Activated CD4-positive, alpha-beta T cell treated with anti-CD3 and anti-CD28 coated beads, Interleukin-2, amount 50 U/mL, for 24 hours (primary cell): ENCODE results near the gene PDZRN3.

ENCODE experiments used
- DNase-seq, 2 donors: peaks; one replicate each; pipeline ENCODE4 v3.0.0-alpha.2; 2020; ENCODE audit warnings: low read depth in 1 of 2, low spot score in 1 of 2

The PDZRN3 gene

DNA sequence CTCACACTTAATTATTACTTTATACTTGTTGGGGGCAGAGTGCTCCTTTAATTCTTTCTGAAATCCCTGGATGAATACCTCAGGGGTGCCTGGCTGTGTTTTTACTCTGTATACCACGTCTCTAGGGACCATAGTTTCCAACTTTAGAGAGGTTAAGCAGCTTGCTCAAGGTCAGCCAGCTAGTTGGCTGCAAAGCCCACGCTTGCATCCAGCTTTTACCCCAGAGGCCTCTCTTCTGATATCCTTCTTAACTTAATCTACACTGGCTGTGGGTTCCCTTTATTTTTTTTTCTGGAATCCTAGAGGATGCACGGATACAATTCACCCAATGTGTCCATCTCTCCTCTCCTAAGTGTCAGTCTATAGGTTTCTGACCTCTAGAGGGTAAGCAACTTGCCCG is 1.4 kb downstream of the PDZRN3 start:
- no peak for DNase-seq

DNA sequence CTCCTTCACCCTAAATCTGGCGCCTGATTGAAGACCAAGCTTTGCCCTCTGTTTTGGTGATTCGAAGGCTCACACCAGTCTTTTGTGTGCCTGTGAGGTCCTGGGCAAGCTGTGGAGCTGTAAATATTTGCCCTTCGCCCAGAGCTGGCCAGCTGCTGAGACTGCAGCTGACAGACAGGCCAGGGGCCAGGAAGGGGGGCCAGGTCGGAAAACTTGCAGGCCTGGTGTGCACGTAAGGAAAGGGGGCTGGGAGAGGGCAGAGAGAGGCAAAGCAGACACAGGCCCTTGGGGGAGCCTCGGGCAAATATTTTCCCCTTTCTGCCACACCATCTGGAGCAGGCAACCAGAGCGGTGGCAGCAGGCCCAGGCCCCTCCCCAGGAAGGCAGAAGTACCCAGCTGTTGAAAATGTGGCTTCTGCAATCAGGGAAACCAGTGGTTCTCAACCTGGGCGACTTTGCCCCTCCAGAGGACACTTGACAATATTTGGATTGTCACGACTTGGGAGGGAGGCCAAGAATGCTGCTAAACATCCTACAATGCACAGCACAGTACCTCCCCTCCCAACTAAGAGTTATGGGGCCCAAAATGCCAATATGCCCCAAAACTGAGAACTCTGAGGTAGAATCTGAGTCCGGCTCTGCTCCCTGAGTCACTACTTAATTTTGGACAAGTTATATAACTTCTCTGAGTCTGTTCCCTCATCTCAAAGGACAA is 2.5 kb downstream of the PDZRN3 start:
- no peak for DNase-seq

DNA sequence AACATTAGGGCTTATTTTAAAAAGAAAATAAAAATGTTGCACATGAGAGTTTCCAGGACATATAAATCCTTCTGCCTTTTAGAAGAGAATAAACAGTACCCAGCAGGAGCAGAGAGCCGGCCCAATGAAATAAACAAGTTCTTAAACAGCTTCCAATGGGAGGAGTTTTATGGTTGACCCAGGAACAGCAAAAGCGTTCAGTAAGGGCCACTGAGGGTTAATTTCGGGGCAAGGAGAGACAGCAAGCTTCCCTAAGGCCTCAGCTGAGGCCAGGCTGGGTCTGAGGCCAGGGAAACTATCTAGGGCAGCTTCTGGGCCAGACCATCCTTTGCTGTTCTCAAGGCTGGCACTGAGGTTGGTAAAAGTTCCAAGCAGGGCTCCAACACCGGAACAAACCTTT is 3.4 kb downstream of the PDZRN3 start:
- DNase-seq: no peak

- no peak for DNase-seq
Measured at GRCh38 chr3:73618461-73618860, 6.3 kb downstream of the PDZRN3 start.

DNA sequence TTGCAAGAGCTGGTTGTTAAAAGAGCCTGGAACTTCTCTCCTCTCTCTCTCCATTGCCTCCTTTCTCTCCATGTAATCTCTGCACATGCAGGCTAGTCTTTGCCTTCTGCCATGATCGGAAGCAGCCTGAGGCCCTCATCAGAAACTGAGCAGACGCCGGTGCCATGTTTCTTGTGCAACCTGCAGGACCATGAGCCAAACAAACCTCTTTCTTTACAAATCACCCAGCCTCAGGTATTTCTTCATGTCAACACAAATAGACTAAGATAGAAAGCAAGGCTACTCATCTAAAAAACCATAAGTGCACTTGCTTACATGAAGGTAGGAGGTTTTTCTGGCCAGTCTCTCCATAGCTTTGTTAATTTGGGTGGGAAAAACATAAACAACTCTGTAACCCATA is 8.7 kb downstream of the PDZRN3 start:
- DNase-seq: no peak

- DNase-seq: no peak
Measured at GRCh38 chr3:73614419-73614818, 10.3 kb downstream of the PDZRN3 start.

DNA sequence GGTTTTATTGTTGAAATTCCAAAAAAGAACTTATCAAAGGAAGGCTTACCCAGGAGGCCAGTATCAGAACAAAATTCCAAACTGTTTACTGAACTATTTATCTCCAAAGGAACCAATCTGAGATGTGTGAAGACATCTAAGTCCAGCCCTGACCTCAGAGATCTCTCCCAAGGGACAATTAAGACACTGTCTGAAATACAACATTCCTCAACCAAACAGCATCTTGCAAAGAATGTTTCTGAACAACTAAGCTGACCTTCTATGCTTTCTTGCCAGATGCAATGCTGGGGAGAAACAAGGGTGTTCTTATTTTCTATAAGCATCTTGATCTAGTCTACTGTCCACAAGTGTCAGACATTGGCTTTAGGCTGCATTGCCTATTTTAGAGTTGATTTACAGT is 13.6 kb downstream of the PDZRN3 start:
- DNase-seq: no peak

GRCh38 chr3:73610493-73610892 is 14.2 kb downstream of the PDZRN3 start:
- DNase-seq: no peak

GRCh38 chr3:73609655-73610054 is 15.1 kb downstream of the PDZRN3 start:
- DNase-seq: no peak

GRCh38 chr3:73609315-73609641 is 15.5 kb downstream of the PDZRN3 start:
- DNase-seq: no peak

DNA sequence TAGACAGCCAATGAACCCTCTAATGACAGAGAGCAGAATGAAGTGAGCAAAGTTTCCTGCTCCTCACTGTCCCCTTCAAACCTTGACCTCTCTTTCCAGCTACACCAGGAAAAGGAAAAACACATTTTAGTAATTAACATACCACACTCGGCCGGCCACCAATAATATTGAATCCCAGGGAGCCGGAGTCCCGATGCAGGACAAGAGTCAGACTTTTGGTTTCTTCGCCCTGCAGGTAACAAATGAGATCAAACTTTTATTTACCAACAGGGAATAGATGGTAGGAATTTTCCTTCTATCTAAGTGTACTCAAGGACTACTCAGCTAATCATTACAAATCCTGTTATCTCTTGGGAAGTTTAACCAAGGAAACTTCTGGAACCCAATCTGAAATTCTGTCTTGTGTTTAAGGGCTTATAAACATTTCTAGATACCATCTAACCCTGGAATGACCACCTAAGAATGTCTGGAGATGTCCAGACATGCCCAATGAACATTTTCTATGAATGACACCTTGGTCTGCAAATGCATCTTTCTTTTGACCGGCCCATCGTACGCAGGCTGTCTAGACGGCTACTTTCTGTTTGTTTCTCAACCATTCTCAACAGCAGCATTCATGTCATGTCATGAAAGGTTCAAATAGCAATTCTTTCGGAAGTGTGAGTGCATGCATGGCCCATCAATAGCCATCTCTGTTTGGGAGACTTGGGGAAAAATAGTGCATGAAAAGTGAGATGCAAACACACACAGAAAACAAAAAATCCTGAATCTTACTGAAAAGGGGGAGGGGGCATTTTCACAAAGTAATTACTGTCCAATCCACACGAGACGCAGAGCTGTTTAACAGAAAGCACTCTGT is 16.1 kb downstream of the PDZRN3 start:
- DNase-seq: no peak

DNA sequence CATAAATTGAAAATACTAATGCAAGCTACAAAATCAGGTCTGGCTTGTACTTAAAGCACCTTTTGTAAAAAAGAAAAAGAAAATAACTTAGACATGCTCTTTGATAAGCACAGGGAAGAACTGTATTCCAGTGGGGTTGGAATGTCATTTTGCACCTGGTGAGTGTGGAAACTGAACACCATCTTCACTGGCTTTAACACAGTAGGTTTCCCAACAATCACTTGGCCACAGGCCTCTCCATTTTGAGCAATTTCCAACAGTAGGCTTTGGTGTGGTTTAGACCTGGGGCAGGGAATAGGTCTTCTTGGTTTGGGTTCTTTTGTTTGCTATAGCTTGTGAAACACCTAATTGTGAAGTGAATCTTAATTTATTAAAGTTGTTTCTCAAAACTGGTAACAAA is 18.9 kb downstream of the PDZRN3 start:
- DNase-seq: no peak

DNA sequence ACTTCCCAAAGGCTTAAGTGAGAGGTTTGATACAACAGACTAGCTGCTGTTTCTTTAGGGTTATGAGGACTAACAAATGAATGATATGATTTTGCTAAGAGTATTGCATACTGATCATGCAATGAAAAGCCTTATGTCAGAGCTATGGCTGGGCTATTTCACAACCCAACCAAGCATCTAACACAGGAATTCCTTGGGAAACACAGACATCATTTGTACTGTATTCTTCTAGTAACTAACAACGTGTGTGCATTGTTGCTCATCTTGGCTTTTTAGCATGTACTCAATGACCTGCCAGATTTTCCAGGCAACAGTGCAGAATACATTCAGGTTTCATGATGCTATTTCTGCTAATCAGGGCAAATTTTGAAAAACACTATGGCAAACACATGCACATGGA is 19.3 kb downstream of the PDZRN3 start:
- no peak for DNase-seq

GRCh38 chr3:73604451-73604850 is 20.3 kb downstream of the PDZRN3 start:
- DNase-seq: no peak

- DNase-seq: no peak
Measured at GRCh38 chr3:73603762-73604171, 21.0 kb downstream of the PDZRN3 start.

- DNase-seq: no peak
Measured at GRCh38 chr3:73602170-73602569, 22.6 kb downstream of the PDZRN3 start.

GRCh38 chr3:73601481-73601880 is 23.3 kb downstream of the PDZRN3 start:
- no peak for DNase-seq

DNA sequence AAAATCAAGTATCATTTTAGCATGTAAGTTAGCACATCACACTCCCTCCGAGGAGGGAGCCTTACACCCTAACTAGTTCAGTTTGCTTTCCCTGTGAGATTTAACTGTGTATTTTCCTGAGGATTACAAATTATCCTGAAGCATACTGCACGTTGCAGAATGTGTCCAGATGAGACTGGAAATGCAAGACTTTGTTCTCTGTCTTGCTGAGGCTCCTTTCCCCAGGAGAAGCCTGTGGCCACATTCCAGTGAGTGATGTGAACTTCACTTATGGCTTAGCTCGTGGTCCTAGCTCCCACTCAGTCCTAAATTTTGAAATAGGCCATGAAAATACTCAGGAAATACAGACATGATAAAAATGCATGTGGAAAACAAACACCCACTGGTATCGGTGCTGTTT is 23.7 kb downstream of the PDZRN3 start:
- DNase-seq: no peak

DNA sequence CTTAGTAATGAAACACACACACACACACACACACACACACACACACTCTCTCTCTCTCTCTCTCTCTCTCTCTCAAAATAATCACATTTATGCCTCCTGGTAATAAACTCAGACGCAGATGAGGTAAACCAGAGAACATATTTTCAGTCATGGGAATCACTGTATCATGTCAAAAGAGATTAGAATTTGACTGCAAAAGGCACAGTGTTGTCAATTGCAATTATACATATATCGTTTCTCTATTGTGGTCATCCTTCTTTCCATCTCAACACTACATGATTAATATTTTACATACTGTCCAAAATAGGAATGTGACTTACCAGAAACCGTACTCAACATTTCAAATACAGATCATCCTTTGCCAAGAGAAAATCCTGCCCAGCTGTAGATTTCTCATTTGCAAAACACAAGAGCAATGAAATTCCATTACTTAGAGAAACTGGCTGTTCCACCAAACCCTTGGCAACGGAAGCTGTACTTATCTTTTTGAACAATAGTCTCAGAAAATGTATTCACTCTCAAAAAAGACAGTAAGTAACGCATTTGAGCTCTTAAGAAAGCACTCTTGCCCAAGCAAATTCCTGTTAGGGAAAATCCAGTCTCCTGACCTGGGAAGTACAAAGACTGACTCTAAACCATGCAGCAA is 24.3 kb downstream of the PDZRN3 start:
- DNase-seq: no peak

DNA sequence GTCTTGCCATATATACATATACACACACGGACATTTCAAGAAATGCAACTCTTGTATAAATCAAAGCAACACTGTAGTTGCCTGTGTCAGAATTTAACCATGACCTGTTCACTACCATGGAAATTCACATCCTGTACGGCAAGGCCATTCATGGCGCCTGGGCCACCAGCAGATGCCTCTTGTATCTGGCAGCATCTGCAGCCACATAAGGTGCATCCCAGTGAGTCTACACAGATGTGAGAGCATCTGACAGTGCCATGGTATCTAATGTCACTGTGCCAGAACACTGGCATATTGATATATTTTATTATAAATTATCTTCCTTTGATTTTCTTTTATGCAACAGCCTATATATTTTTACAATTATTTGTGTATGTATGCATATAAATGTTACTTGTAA is 25.1 kb downstream of the PDZRN3 start:
- no peak for DNase-seq

DNA sequence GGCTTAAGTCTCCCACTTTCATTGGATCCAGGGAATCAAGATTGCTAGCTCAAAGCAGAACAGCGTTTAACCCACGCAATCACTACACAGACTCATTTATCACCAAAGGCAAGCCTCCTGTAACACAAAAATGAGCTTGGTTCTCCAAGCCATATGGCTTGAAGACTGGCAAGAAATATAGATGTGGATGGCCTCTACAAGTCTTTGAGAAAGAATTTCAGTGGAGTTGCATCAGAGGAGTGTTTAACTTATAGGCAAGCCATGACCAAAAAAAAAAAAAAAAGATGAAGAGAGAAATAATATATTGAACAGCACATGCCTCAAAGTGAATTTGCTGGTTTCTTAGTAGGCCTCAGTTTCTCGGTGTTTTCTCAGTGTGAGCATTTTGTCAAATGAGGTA is 27.3 kb downstream of the PDZRN3 start:
- no peak for DNase-seq
